Activated T-cell treated with anti-CD3 and anti-CD28 coated beads, Interleukin-2, amount 50 U/mL, for 1 hour (primary cell): ENCODE results near the gene CABP1.
"Not testable (repeated sequence)": the region's sequence is repeated elsewhere in the genome, so short reads cannot be mapped to it uniquely, and the experiment has no call there.

Source experiments
- DNase-seq: peaks from one replicate; pipeline ENCODE4 v3.0.0-alpha.2; 2020

The CABP1 gene

DNA sequence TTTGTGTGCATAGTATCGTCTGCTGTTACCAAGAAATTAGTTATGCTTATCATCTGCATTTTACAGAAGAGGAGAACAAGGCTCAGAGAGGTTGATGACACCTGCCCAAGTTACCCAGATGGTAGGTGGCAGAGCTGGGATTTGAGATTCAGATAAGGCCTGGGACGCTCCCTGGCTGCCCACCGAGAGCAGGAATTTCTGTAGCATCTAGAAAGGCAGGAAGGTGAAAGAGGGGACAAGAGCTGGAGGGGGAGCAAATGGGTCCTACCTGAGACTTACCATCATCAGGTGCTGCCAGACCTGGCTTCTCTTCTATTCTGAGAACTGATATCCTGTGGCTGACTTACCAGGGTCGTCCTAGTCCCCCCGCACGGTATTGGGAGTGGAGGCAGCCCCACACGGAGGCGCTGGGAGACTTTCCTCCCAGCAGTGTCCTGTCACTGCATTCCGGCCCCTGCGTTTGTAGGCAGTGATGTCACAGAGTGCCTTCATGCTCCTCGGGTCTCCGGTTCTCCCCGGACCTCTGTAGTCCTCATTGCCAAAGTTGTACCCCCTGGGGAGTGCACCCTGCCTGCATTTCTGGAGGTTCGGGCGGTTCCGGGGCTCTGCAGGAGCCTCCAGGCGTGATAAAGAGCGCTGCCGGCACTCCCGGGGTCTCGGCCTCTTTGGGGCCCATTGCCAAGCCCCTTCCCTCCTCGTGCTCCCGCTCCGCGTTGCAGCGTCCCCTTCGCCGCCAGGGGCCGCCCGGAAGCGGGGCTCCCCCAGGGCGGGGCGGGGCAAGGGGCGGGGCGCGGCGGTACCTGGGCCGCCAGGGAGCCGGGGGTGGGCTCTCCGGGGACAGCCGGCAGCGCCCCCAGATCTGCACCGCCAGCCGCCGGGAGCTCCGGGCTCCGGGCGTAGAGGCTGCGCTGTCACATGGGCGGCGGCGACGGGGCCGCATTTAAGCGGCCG lies at the start of gene CABP1:
Gene CABP1 (plus strand): TSS at position 856 of the 951 bp plus-strand sequence. CDS start 60 bp downstream, at position 916.
- DNase-seq, result peak; percentile 78

DNA sequence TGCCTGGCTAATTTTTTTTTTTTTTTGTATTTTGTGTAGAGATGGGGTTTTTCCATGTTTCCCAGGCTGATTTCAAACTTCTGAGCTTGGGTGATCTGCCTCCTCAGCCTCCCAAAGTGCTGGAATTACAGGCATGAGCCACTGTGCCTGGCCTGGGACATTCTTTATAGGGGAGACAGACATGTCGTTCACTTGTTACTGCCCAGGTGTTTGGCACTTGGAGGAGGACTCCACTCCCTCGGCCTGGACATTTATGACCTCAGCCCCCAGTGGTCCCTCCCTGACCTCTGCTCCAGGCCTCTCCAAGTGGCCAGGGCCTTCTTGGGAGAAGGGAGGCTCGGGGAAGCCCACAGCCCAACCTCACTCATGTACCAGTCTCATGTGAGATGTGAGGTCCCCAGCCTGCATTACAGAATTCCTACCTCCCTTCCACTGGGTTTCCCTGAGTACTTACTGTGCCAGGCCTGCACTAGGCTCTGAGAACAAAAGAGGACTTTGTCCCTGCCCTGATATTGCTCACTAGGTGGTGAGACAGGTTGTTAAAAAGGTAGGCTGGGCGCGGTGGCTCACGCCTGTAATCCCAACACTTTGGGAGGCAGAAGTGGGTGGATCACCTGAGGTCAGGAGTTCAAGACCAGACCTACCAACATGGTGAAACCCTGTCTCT lies 49.6 kb upstream of the CABP1 start:
- DNase-seq, result no peak

DNA sequence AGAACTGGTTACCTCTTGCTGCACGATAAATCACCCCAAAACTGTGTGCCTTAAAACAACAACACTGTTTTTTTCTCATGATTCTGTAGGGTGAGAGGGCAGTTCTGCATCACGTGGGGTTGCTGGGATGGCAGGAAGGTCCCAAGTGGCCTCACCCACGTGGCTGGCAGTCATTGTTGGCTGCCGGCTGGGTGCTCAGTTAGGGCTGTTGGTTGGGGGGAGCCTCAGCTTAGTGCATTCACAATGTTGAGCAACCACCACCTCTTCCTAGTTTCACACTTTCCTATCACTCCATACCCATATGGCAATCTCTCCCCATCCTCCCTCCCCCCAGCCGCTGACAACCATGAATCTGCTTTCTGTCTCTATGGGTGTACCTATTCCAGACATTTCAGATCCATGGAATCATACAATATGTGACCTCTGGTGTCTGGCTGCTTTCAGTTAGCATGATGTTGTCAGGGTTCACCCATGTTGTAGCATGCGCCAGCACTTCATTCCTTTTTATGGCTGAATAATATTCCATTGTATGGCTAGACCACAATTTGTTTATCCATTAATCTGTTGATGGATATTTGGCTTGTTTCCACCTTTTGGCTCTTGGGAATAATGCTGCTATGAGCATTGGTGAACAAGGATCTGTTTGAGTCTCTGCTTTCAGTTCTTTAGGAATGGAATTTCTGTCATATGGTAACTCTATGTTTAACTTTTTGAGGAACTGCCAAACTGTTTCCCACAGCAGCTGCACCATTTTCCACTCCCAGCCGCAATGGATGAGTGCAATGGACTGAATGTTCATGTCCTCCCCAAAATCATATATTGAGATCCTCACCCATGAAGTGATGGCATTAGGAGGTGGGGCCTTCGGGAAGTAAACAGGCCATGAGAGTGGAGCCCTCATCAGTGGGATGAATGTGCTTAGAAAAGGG lies 48.0 kb upstream of the CABP1 start:
- DNase-seq, result no peak

DNA sequence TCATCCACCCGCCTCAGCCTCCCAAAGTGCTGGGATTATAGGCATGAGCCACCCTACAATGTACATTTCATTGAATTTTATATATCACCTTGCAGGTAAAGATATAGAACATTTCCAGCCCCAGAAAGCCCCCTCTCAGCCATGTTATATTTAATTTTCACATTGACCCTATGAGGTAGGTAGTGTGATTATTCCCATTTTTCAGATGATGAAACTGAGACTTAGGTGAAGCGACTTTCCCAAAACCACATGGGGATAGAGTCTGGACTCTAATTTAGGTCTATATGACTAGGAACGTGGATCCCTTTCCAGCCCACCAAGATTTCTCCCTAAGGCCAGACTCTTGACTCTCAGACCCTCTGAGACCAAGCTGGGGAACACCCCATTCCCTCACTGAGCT lies 43.5 kb upstream of the CABP1 start:
- no peak for DNase-seq

DNA sequence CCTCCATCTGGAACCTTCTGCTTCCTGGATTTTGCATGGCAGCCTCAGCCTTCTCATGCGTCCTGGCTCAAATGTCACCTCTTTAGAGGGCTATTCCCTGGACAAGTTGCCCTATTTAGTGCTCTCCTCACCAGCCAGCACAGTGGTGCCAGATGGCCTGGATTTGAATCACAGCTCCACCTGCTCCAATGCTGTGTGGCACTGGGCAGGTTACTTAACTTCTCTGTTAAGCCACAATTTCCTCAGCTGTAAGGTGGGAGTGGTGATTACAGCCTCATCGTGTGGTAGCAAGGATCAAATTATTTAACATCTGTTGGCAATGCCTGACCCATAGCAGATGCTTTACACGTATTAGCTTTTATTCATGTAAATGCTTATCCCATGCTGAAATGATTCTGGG lies 42.6 kb upstream of the CABP1 start:
- DNase-seq, result no peak

DNA sequence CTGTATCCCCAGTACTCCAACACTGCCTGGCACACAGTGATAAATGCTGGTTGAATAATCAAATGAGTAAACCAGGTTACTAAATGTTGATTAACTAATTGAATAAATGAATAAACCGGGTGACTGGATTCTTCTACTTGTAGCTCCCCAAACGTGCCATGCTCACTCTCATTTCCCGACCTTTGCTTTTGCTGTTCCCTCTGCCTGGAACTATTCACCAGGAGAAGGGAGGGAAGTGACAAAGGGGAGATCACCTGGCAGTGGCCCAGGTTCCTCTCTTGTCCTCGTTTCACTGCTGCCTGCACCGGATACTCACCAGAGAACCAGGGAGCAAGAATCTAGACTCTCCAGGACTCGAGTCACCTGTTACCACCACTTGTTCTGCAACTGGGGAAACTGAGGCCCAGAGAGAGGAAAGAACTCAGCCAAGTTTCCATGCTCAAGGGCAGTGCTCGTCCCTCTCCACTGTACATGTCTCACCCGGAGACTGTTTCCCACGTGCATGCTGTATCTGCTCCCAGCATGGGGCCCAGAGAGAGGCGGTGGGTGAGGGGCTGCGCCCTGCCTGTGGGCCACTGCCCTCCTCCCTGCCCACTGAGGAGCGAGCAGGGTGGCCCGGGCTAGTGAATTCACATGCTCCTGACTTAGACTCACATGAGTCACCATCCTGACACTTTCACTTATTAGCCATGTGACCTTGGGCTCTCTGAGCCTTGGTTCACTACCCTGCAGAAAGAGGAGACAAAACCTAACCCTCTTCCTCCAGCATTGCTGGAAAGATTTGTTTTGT lies 41.6 kb upstream of the CABP1 start:
- DNase-seq, result no peak

DNA sequence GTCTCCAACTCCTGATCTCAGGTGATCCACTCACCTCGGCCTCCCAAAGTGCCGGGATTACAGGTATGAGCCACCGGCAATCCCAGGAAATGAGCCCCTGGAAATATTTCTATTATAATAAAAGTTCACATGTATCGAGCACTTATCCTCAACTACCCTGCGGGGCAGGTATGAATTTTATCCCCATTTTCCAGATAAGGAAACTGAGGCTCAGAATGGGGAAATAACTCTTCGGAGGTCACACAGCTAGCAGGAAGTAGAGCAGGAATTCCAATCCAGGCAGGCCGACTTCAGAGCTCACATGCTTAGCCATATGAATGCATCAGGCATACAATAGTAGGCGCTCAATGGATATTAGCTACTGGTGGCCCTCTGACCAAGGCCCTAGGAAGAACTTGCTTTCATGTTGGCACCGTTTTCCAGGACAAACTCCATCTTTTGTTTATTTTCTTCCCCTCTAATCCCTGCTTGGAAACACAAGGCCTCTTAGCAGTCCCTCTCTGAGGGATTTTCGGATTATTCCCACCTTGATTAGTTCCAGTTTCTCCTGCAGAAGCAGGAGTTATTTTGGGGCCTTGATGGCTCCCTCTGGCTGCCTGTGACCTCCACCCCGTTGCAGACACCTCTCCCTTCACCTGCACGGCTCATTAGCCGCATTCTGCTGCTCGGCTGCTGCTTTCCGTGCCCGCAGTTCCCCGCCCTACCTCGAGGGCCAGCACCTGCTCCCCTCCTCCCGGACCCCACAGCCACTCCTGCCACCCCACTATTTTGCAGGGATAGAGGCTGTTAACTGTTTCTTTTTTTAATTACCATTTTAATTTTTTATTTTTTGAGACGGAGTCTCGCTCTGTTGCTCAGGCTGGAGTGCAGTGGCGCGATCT lies 40.5 kb upstream of the CABP1 start:
- DNase-seq, result no peak

DNA sequence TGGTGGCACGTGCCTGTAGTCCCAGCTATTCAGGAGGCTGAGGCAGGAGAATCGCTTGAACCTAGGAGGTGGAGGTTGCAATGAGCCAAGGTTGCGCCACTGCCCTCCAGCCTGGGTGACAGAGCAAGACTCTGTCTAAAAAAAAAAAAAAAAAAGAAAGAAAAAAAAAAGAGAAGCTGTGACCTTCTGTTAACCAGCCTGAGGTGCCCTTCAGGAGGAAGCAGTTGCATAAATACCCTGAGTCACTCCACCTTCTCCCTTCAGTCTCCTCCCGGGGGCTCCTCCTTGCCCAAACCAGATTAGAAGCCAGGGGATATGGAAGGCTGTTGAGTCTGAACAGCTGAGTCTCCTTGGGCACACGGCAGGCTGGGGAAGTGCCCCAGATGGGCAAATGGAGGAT lies 38.0 kb upstream of the CABP1 start:
- not testable (repeated sequence) for DNase-seq

DNA sequence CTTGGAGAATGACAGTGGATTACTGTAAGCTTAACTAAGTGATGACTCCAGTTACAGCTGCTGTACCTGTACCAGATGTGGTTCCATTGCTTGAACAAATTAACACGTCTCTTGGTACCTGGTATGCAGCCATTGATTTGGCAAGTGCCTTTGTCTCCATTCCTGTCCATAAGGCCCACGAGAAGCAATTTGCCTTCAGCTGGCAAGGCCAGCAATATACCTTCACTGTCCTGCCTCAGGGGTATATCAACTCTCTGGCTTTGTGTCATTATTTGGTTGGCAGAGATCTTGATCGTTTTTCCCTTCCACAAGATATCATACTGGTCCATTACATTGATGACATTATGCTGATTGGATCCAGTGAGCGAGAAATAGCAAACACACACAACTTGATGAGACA lies 29.9 kb upstream of the CABP1 start:
- no peak for DNase-seq

DNA sequence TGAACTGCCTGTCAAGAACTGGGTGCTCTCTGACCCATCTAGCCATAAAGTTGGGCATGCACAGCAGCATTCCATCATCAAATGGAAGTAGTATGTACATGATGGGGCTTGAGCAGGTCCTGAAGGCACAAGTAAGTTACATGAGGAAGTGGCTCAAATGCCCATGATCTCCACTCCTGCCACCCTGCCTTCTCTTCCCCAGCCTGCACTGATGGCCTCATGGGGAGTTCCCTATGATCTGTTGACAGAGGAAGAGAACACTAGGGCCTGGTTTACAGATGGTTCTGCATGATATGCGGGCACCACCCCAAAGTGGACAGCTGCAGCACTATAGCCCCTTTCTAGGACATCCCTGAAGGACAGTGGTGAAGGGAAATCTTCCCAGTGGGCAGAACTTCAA lies 28.9 kb upstream of the CABP1 start:
- not testable (repeated sequence) for DNase-seq

DNA sequence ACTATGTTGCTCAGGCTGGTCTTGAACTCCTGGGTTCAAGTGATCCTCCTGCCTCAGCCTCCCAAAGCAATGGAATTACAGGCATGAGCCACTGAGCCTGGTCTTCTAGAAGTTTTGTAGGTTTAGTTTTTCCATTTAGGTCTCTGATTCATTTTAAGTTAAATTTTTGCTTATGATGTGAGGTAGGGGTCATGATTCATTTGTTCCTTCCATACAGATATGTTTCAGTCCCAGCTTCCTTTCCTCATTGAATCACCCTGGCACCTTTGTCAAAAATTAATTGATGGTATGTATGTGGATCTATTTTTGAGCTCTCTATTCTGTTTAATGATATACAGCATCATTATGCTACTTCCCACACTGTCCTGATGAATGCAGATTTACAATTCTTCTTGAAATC lies 25.6 kb upstream of the CABP1 start:
- no peak for DNase-seq

DNA sequence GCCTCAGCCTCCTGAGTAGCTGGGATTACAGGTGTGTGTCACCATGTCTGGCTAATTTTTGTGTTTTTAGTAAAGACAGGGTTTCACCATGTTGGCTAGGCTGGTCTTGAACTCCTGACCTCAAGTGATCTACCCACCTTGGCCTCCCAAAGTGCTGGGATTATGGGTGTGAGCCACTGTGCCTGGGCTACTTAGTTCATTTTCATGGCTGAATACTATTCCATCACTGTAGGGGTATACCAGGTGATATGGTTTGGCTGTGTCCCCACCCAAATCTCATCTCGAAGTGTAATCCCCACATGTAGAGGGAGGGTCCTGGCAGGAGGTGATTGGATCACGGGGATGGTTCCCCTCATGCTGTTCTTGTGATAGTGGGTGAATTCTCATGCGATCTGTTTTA lies 23.2 kb upstream of the CABP1 start:
- DNase-seq, result not testable (repeated sequence)

DNA sequence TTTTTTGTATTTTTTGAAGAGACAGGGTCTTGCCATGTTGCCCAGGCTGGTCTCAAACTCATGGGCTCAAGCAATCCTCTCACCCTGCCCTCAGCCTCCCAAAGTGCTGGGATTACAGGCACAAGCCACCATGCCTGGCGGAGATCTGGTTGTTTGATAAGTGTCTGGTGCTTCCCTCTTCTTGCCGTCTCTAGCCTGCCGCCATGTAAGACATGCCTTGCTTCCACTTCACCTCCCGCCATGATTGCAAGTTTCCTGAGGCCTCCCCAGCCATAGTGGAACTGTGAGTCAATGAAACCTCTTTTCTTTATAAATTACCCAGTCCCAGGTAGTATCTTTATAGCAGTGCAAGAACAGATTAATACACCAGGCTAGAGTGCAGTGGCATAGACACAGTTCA lies 22.7 kb upstream of the CABP1 start:
- DNase-seq, result not testable (repeated sequence)

DNA sequence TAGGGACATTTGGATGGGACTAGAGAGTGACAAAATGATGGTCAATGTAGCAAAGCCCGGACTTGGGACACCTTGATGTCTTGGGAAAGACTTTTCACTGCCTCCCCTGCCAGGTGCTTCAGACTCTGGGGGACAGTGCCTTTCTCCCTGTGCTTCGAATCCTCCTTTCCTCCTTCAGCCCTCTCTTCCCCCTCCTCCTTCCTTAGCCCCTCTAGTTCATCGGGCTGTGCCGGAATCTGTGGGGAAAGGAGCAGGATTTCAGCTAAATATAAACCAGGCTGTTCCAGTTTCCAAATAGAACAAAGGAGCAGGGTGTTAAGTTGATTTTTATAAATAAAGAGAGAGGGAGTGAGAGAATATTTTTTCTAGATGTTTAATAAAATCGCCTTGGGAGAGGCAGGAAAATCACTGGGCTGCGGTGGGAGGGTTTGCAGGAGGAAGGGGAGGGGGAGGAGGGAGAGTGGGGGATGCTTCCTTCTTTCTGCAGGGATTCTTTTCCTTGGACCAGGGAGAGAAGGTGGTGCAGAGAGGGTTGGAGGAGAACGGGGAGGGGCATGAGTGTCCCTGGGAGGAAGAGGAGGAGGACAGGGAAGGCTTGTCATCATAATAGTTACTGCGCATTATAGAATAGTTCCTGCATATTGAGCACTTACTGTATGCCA lies 21.3 kb upstream of the CABP1 start:
- no peak for DNase-seq

DNA sequence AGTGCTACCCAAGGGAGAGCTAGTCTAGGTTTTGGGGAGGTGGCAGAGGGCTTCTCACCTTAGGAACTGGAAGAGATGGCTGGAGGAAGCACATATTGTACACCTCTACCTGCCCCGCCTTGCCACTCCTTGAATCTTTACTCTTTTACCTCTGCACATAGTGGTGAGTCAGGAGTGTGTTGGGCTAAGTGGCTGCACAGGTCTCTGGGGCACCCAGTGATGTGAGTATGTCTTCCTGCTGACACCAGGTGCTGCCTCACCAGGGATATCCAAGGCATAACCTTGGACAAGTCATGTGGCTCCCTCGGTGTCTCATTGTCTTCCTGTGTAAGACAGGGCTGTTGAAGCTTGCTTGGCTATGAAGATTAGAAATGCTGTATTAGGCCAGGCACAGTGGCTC lies 19.8 kb upstream of the CABP1 start:
- no peak for DNase-seq

DNA sequence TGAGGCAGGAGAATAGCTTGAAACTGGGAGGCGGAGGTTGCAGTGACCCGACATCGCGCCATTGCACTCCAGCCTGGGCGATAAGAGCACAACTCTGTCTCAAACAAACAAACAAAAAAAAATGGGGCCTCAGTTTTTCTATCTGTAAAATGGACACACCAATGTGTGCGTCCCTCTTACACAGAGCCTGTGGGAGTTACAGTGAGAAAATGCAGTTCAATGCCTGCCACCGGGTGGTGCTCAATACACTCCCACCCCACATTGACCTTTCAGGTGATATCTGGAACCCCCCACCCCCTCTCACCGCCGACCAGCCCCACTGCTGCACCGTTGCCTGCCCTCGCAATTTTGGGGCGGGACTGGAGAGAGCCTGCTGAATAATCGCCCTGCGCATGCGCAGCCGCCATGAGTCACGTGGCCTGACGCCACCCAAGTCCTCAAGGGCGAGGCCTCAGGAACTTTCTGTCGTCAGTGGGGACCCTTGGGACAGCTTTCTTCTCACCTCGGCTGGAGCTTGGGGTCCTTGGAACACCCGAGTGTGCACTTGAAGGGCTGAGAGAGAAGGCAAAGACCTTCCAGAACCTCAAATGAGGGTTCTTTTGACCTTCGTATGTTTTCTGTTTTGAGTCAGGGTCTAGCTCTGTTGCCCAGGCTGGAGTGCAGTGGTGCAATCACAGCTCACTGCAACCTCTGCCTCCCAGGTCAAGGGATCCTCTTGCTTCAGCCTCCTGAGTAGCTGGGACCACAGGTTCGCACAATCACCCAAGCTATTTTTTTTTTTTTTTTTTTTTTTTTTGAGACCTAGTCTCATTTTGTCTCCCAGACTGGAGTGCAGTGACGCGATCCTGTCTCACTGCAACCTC lies 14.6 kb upstream of the CABP1 start:
- peak; percentile 28 for DNase-seq

DNA sequence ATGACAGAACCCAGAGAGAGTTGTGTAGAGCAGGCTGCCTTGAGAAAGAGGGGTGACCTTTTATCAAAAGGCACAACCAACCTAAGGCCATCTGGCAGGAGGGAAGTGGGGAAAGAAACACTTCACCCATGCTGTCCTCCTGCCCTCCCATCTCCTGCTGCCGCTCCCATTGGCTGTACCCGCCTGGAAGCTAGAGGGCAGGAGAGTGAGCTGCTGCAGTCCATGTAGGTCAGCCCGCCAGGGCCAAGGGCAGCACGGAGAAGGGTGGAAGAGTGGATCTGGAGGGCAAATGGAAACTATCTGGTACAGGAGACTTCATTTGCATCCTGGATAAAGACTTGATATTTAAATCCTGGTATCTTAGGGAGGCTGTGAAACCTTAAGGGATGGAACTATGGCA lies 11.5 kb upstream of the CABP1 start:
- no peak for DNase-seq

DNA sequence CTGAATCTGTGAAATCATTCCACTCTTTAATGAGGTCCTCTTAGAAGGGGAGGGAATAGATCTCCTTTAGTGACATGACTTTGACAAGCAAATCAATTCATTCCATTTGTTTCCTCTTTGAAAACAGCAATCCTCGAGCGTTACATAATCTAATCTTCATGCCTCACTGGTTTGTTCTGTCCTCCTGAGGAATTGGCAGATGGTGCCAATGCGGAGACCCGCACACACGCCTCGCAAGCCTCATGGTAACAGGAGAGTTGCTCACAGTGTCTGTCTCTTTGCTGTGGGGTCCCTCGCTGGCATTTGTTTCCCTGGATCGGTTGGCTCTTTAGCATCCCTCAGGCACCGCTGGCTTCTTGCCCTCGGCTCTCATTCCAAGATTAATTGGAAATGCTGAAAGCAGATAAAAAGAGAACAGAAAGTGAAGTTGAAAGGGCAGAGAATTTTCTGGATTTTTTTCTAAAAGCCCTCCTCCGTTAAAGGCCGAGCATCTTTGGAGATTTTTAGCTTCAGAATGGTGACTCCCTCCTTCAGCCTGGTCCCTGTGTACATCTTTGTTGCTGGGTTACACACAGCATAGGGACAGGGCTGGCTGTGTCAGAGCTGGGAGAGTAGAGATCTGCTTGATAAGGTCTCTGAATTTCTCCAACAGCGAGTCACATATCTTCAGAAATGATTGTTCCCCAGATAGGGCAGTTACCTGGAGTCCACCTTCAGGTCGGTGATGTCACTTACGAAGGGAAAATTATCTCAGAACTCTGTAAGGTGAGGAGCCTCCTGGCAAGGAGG lies 10.1 kb upstream of the CABP1 start:
- no peak for DNase-seq

DNA sequence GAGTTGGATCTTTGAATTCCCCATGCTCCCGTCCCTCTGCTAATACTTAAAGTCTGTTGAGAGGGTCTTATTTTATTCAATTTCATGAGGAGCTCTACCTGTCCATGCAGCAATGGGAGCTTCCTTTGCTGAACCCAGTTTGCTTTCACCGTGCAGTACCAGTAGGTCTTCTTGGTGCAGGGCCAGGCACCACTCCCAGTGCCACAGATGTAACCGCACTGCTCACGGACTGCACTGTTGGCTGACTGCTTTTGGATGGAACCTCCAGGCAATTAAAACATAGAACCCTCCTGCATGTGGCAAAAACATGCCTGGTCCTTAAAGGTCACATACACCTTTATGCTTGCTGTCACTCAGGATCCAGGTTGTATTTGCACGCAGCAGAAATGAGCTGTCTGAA lies 9.3 kb upstream of the CABP1 start:
- DNase-seq, result no peak
